GM08714 (cell line): ENCODE measurements around the gene AIRE.

Experiments used
- H3K4me3 ChIP-seq: fragments of 200-500 bp; sonication (Bioruptor generic); 2 replicates; pipeline ENCODE4 v1.5.1; 2014; ENCODE audit warnings: mild to moderate bottlenecking, low read length, inconsistent platforms
- ZNF274 ChIP-seq: IDR thresholded peaks from 2 replicates; pipeline ENCODE4 v1.6.1; 2012; ENCODE audit warnings: mild to moderate bottlenecking, low read depth, low read length

AIRE gene

DNA sequence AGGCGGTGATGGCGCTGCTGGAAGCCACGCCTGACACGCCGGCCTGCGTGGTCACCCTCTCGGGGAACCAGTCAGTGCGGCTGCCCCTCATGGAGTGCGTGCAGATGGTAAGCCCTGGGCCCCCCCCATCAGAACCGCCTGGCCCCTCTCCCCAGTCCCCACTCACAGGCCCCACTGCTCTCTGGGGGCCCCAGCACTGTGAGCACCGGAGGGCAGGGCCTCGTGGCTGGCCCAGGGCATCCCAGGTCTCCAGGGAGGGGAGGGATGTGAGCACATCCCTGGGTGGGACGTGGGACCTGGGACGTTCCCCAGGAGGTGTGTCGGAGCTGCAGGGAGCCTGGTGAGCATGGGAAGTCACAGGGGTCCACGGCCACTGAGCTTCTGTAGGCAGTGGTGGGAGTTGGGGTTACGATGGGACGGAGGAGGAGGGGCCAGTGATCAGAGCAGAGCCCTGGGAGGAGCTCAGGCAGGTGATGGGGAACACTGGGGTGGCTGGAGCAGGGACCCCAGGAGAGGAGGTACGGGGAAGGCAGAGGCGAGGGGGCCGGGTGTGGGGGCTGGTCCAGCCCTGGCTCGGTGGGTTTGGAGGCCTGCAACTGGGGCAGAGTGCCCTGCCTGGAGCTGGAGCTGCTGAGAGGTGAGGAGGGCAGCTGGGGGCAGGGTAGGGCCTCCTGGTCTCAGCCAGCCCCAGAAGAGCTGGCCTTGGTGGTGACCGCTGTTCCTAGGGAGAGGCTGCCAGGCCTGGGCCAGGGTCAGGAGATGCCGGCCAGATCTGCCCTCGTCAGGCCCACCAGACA, 33.0 kb downstream of the AIRE start:
- no peak for TF ChIP-seq ZNF274
- no peak overlapping the region for H3K4me3 ChIP-seq

DNA sequence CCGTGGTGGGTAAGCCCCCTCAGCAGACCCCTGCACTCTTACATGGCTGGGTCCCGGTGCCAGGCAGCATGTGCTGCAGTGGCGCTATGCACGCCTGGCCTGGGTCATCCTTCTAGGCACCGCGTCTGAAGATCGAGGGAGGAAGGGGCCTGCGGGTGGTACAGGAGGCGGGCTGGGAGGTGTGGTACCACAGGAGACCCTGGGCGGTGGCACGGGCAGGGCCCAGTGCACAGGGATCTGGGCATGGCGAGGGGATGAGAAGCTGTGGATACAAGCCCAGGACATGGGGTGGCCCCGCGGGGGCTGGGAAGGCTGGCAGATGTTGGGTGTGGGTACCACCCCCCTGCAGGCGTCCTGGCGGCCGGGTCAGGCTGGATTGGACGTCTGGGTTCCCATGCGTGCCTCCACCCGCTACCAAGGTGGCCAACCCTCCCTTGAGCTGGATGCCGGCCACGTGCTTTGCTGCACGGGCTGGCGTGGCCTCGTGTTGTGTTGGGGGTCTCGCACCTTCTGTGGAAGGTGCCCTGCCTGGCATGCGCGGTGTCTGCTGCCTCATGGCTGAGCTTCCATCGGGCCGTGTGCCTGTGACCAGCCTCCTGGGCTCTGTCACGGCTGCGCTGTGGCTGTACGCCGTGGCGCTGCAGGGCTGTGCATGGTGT, 33.9 kb downstream of the AIRE start:
- TF ChIP-seq ZNF274: no peak
- H3K4me3 ChIP-seq: no peak overlapping the region

DNA sequence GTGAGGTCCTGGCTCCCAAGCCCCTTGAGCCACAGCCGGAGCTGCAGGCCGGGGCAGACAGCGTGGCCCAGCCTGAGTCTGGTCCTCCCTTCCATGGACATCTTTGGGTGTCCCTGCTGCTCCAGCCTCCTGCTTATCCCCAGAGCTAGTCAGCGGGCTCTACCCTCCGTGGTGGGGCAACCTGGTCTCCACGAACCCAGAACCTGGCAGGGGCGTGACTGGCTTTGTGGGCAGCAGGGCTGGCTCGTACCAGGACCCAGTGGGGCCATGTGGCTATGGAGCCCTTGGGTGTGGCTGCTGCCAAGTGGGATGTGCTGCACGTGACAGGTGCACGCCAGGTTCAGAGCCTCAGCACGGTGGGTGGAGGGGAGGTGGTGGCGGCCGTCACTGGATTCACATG, 35.2 kb downstream of the AIRE start:
- TF ChIP-seq ZNF274: no peak
- H3K4me3 ChIP-seq: no peak overlapping the region

- H3K4me3 ChIP-seq: no peak overlapping the region
- TF ChIP-seq ZNF274: no peak
These were observed 36.3 kb downstream of the AIRE start for GRCh38 chr21:44321846-44322450.

DNA sequence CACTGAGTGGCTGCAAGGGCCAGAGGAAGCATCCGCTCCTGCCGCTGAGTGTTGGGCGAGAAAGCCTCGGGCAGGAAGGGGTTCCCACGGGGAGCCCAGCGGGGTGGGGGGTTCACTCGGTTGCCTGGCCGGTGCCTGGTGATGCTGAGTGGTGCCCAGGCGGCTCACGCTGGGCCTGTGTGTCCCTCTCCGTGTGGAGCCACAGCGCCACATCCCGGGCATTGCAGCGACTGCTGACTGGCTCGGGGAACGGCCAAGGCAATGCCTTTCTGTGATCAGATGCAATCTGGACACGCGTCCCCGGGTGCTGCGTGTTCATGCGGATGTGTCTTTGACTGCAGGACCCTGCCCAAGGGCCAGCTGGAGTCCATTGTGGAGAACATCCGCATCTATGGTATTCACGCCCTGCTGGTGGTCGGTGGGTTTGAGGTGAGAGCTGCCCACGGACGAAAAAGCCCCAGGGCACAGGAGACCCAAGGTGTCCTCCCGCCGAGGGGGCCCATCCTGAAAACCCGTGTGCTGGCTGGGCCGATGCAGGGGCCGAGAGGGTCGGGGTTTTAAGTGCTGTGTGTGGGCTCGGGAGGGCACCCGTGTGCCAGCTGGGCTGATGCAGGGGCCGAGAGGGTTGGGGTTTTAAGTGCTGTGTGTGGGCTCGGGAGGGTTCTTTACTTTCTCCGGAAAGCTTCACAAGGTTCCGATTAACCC, 37.1 kb downstream of the AIRE start:
- no peak overlapping the region for H3K4me3 ChIP-seq
- no peak for TF ChIP-seq ZNF274

- no peak for TF ChIP-seq ZNF274
- H3K4me3 ChIP-seq: no peak overlapping the region
These were observed 37.9 kb downstream of the AIRE start for GRCh38 chr21:44323591-44323990.

- no peak overlapping the region for H3K4me3 ChIP-seq
- TF ChIP-seq ZNF274: no peak
These were observed 38.6 kb downstream of the AIRE start for GRCh38 chr21:44324106-44324853.

DNA sequence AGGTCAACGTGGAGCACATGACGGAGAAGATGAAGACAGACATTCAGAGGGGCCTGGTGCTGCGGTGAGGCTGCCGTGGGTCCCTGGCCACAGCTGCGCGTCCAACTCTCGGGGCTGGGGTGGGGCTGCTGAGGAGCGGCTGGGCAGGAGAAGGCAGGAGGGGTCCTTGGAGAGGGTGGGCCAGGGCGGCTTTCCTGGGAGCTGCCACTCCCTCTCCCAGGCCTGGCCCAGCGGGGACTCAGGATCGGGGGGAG, 39.1 kb downstream of the AIRE start:
- no peak overlapping the region for H3K4me3 ChIP-seq
- no peak for TF ChIP-seq ZNF274

DNA sequence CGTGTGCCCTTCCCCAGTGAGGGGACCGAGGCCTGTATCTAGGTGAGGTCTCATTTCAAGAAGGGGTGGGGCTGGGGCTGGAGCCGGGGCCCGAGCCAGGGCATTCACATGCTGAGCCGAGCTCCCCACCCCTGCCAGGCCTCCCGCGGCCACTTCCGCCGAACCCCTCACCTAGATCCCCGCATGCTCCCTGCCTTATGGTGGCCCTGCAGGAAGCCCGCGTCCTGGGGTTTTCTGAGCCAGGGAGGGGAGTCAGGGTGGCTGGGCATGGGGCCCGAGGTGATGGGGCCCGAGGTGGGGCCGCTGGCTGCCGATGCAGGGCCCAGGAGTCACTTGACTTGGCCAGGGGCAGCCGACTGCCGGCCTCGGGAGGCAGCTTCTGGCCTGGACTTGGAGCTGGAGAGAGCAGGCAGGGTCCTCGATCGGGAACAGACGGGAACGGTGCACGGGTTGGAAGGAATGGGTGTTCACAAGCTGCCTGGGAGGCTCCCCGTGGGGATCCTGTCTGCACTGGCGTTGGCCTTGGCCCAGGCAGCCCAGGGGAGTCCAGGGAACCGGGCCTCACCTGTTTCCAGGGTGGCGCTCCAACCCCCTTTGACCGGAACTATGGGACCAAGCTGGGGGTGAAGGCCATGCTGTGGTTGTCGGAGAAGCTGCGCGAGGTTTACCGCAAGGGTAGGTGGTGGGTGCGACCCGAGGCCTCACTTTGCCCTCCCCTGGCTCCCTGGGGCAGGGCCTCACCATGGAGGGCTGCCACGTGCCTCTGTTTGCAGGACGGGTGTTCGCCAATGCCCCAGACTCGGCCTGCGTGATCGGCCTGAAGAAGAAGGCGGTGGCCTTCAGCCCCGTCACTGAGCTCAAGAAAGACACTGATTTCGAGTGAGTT, 40.0 kb downstream of the AIRE start:
- H3K4me3 ChIP-seq: no peak overlapping the region
- TF ChIP-seq ZNF274: no peak

DNA sequence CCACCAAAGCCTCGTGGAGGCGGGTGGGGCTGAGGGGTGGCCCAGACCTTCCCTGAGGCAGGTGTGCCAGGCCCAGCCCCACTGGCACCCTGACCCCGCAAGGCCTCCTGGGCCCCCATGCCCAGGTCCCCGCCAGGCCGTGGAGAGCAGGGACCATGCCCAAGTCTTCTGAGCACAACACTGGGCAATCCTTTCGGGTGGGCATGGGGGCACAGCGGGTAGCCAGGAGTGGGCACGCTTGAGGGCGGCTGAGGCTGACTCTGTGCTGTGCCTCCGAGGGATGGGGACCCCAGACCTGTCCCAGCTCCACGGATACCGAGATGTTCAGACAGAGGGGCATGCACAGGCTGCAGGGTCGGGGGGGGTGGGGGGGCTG, 40.6 kb downstream of the AIRE start:
- H3K4me3 ChIP-seq: no peak overlapping the region
- no peak for TF ChIP-seq ZNF274

DNA sequence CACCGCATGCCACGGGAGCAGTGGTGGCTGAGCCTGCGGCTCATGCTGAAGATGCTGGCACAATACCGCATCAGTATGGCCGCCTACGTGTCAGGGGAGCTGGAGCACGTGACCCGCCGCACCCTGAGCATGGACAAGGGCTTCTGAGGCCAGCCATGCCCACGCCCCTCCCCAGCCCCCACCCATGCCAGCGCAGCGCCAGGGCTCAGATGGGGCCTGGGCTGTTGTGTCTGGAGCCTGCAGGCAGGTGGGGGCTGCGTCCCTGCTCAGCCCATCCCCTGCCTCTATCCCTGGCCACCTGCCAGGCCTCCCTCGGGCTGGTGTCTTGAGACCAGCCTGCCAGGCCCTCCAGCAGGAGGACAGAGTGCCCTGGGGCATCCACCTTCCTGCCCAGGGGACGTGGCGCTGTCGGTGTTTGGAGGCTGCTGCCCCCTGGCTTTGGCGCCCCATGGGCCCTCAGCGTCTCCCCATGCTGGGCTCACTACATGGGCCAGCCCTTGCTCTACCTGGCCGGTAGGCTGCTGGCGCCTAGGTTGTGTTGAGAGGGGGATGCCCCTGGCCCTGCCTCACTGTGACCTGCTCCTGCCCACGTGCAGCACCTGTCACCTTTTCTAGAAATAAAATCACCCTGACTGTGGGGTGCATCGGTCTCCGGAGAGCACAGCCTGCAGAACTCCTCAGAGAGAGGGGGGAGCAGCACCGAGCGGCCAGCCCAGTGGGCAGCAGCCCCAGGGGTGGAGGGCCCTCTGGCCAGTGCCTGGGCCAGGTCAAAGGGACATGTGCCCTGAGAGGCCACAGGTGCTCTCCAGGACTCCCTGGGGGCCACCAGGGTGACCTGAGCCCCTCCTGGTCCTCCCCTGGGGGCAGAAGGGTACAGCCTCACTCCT, 41.3 kb downstream of the AIRE start:
- no peak overlapping the region for H3K4me3 ChIP-seq
- TF ChIP-seq ZNF274: no peak

DNA sequence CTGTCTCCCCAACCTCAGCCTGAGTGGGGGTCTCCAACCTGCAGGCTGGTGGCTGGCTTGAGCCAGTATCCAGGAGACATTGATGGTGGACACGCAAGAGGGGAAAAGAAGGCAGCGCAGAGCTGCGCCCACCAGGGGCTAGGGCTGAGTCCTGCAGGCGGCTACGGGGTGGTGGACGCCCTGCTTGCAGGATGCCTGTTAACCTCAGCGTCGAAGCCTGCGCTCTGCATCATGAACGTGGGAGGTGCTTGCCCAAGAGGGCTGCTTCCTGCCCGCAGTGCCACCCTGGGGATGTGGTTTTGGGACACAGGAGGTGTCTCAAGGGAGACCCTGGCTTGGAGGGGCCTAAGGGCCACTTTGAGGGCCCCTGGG, 41.9 kb downstream of the AIRE start:
- H3K4me3 ChIP-seq: no peak overlapping the region
- no peak for TF ChIP-seq ZNF274
